Liver (tissue), 3 donors: ENCODE data around the gene ABHD2.

ENCODE experiments used
- FOXA1 ChIP-seq: IDR thresholded peaks from 2 replicates; pipeline ENCODE4 v1.6.1; 2016; ENCODE audit warnings: antibody characterized with exemption
- GABPA ChIP-seq, 2 donors: IDR thresholded peaks in 1 of 2; conservative IDR thresholded peaks in 1 of 2; 2 replicates each; pipeline ENCODE4 v1.6.1; 2016; ENCODE audit warnings: antibody characterized with exemption in 2 of 2, mild to moderate bottlenecking in 1 of 2, moderate library complexity in 1 of 2
- RAD21 ChIP-seq, 2 donors: IDR thresholded peaks; 2 replicates each; pipeline ENCODE4 v1.6.1; 2016; ENCODE audit warnings: antibody characterized with exemption in 2 of 2, mild to moderate bottlenecking in 2 of 2
- SP1 ChIP-seq: IDR thresholded peaks from 2 replicates; pipeline ENCODE4 v1.6.1; 2018; ENCODE audit warnings: antibody characterized with exemption, mild to moderate bottlenecking
- TAF1 ChIP-seq: conservative IDR thresholded peaks from 2 replicates; pipeline ENCODE4 v1.6.1; 2016; ENCODE audit warnings: antibody characterized with exemption, mild to moderate bottlenecking
- ZBTB33 ChIP-seq: IDR thresholded peaks from 2 replicates; pipeline ENCODE4 v1.6.1; 2016; ENCODE audit warnings: antibody characterized with exemption
- TF ChIP-seq, protein P1 (sequence below): fragments of 150-350 bp; IDR thresholded peaks from 2 replicates; pipeline ENCODE4 v1.5.1; 2017; ENCODE audit warnings: improper control_type of control experiment, low read depth, low read length; ENCODE audit not compliant: missing input control
- TF ChIP-seq, protein P2 (sequence below): IDR thresholded peaks from 2 replicates; pipeline ENCODE4 v1.6.1; 2016; ENCODE audit warnings: antibody characterized with exemption
- TF ChIP-seq, protein P3 (sequence below): IDR thresholded peaks from 2 replicates; pipeline ENCODE4 v1.6.1; 2016; ENCODE audit warnings: antibody characterized with exemption
- donor health status: healthy.
- donor health status: healthy.

DNA sequence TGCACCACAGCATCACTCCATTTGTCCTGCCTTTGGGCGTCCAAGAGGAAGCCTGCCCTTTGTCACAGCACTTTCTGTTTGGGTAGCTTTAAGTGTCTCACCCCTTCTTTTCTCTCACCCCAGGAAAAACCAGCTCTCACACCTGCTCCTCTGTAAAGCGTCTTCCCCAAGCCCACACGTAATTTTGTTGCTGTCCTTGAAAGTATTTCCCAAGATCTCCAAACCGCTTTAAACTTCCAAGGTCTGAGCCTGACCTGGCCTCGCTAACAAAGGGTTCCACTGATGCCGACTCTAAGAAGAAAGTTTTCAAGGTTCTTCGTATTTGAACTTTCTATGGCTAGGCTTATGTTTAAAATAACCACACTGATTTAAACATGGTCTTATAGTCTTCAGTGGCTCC lies 5.3 kb downstream of the ABHD2 start:
- TF ChIP-seq, protein P1, sequence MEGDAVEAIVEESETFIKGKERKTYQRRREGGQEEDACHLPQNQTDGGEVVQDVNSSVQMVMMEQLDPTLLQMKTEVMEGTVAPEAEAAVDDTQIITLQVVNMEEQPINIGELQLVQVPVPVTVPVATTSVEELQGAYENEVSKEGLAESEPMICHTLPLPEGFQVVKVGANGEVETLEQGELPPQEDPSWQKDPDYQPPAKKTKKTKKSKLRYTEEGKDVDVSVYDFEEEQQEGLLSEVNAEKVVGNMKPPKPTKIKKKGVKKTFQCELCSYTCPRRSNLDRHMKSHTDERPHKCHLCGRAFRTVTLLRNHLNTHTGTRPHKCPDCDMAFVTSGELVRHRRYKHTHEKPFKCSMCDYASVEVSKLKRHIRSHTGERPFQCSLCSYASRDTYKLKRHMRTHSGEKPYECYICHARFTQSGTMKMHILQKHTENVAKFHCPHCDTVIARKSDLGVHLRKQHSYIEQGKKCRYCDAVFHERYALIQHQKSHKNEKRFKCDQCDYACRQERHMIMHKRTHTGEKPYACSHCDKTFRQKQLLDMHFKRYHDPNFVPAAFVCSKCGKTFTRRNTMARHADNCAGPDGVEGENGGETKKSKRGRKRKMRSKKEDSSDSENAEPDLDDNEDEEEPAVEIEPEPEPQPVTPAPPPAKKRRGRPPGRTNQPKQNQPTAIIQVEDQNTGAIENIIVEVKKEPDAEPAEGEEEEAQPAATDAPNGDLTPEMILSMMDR = no peak
- TF ChIP-seq, protein P2, sequence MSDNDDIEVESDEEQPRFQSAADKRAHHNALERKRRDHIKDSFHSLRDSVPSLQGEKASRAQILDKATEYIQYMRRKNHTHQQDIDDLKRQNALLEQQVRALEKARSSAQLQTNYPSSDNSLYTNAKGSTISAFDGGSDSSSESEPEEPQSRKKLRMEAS = no peak
- TF ChIP-seq, protein P3, sequence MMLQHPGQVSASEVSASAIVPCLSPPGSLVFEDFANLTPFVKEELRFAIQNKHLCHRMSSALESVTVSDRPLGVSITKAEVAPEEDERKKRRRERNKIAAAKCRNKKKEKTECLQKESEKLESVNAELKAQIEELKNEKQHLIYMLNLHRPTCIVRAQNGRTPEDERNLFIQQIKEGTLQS = no peak
- TF ChIP-seq TAF1 (no peak), RAD21 (IDR thresholded peaks at IDR 0.05) (no peak), ZBTB33 (no peak), SP1 (no peak), GABPA (IDR thresholded peaks at IDR 0.05 in 1 of 2, conservative IDR thresholded peaks at IDR 0.05 in 1 of 2) (no peak), FOXA1 (no peak)
